ENCODE measurements around the gene CCDC88C.

DNA sequence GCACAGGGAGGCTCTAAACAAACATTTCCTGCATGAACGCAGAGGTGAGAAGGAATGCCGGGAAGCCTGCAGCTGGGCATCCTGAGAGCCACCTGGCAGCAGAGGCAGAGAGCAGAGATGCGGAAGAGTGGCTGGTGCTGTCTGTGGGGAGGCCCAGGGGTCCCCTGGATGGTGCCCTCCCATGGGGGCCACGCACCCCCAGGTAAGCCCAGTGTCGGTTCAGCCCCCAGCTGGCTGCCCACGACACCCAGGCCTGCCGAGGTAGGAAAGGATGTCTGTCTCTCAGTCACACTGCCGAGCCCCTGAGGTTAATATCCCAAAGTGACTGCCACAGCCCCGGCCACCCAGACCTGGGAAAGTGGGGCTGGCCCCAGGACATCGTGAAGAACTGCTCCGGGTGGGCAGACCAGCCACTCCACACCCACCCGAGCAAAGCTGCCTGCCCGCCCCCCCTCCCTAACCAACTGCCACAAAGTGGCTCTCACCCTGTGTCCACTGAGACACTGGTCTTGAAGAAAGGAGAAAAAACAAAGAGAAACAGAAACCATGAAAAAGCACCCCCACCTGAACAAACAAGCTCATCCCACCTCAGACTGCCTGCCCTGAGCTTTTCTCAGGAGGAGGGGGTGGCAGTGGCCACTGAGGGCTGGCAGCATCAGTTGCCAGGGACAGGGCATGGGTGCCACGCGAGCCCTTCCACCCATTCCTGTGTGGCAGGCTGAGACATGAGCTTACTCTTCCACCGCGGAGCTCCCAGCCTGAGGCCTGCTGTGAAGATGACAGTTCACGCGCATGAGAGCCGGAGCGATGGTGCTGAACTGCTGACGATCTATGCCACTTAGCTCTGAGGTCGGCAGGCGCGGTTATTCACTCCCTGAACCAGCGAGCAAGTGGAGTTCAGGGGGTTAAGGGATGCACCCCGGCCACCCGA, 40.8 kb downstream of the CCDC88C start:
- TF ChIP-seq CTCF (IDR thresholded peaks at IDR 0.05) (no peak), POLR2A (IDR thresholded peaks at IDR 0.05) (no peak)
